Fibroblast of lung (primary cell): ENCODE results near the gene SDK2. TPM values are rescaled to one million over a fixed set of nuclear protein-coding genes. Genes with fewer than 3 reads are reported as not detected.

Experiments used
- DNase-seq, 2 donors: peaks; one replicate each; pipeline versions ENCODE4 v3.0.0 to v3.0.0-alpha.2; 2010; ENCODE audit warnings: low read depth in 2 of 2
- H2AFZ ChIP-seq: 2 replicates; pipeline ENCODE4 v1.5.1; 2012; ENCODE audit warnings: low read length, control low read depth, inconsistent platforms
- H3K27ac ChIP-seq: 2 replicates; pipeline ENCODE4 v1.5.1; 2011; ENCODE audit warnings: low read length, control low read depth; ENCODE audit not compliant: insufficient read depth
- H3K27me3 ChIP-seq: 2 replicates; pipeline ENCODE4 v1.5.1; 2011; ENCODE audit warnings: mild to moderate bottlenecking, low read length; ENCODE audit not compliant: control insufficient read depth, insufficient read depth
- H3K36me3 ChIP-seq: 2 replicates; pipeline ENCODE4 v1.5.1; 2011; ENCODE audit warnings: low read length; ENCODE audit not compliant: control insufficient read depth, insufficient read depth
- H3K4me1 ChIP-seq: 2 replicates; pipeline ENCODE4 v1.5.1; 2011; ENCODE audit warnings: low read length; ENCODE audit not compliant: control insufficient read depth, insufficient read depth; ENCODE audit errors: extremely low read depth
- H3K4me2 ChIP-seq: 2 replicates; pipeline ENCODE4 v1.5.1; 2011; ENCODE audit warnings: low read length, control low read depth; ENCODE audit not compliant: insufficient read depth; ENCODE audit errors: extremely low read depth
- H3K4me3 ChIP-seq, 4 experiments: fragments of 200-600 bp in 1 of 4; sonication (generic) in 1 of 4; replicated peaks in 1 of 4; 2 replicates each; pipeline ENCODE4 v1.5.1; 2011 to 2016; ENCODE audit warnings: low read length in 4 of 4, low read depth in 3 of 4, mild to moderate bottlenecking in 3 of 4, control low read depth in 2 of 4, inconsistent platforms in 1 of 4, mixed read lengths in 1 of 4; ENCODE audit not compliant: insufficient read depth in 1 of 4; ENCODE audit errors: control extremely low read depth in 1 of 4
- H3K79me2 ChIP-seq: 2 replicates; pipeline ENCODE4 v1.5.1; 2012; ENCODE audit warnings: mild to moderate bottlenecking, low read length, inconsistent platforms; ENCODE audit not compliant: control insufficient read depth, insufficient read depth
- H3K9ac ChIP-seq: 2 replicates; pipeline ENCODE4 v1.5.1; 2011; ENCODE audit warnings: mild to moderate bottlenecking, low read length, control low read depth; ENCODE audit not compliant: insufficient read depth
- H3K9me3 ChIP-seq: 2 replicates; pipeline ENCODE4 v1.5.1; 2012; ENCODE audit warnings: low read depth, low read length; ENCODE audit not compliant: control insufficient read depth, insufficient read depth
- H4K20me1 ChIP-seq: 2 replicates; pipeline ENCODE4 v1.5.1; 2011; ENCODE audit warnings: low read length; ENCODE audit not compliant: control insufficient read depth, insufficient read depth; ENCODE audit errors: extremely low read depth
- CTCF ChIP-seq, 2 donors: IDR thresholded peaks in 1 of 2; conservative IDR thresholded peaks in 1 of 2; 1 replicate in 1 of 2; 2 replicates in 1 of 2; pipeline ENCODE4 v1.5.1; 2011 to 2012; ENCODE audit warnings: low read length in 2 of 2, control low read depth in 1 of 2, inconsistent platforms in 1 of 2, low read depth in 1 of 2, mild to moderate bottlenecking in 1 of 2
- EZH2 ChIP-seq: IDR thresholded peaks from 2 replicates; pipeline ENCODE4 v1.5.1; 2012; ENCODE audit warnings: low read length, control low read depth, mild to moderate bottlenecking; ENCODE audit errors: missing control alignments
- polyA plus RNA-seq, 2 donors: library from polyadenylated mRNA; depleted of rRNA in 1 of 2; stranded (reverse) in 1 of 2; unstranded in 1 of 2; fragments of >200 nt; gene quantifications; 2 replicates each; pipeline ENCODE4 v1.2.1, GENCODE V29; 2011 to 2012; ENCODE audit warnings: missing spikeins in 1 of 2
- total RNA-seq: library from RNA; depleted of rRNA; stranded (reverse); fragments of >200 nt; gene quantifications from 2 replicates; pipeline ENCODE4 v1.2.1, GENCODE V29; 2014

Gene SDK2
- total and polyA plus RNA-seq, 2 donors (not counting 1 experiment from before 2014, with no cell fraction given) = under 0.01 to 0.01 TPM

GRCh38 chr17:73285603-73285908 is 358.7 kb downstream of the SDK2 start:
- no peak overlapping the region for H3K9ac ChIP-seq
- no peaks in the 10 kb centered on the region for H3K9me3 ChIP-seq
- no peak overlapping the region for H3K4me2 ChIP-seq
- DNase-seq = no peak
- TF ChIP-seq EZH2 (no peak), CTCF (conservative IDR thresholded peaks at IDR 0.05 in 1 of 2, IDR thresholded peaks at IDR 0.05 in 1 of 2; ENCODE audit: low read depth in 1 of 2, low read length in 2 of 2) (no peak)
- peaks cover 18% of the 10 kb centered on the region for H3K36me3 ChIP-seq
- no peak overlapping the region for H2AFZ ChIP-seq
- H3K27ac ChIP-seq = no peak overlapping the region
- H3K79me2 ChIP-seq = peaks cover 50% of the 10 kb centered on the region
- H4K20me1 ChIP-seq = no peaks in the 10 kb centered on the region
- H3K27me3 ChIP-seq = no peaks in the 10 kb centered on the region
- peaks cover 11% of the 10 kb centered on the region for H3K4me1 ChIP-seq
- H3K4me3 ChIP-seq = no peak overlapping the region

GRCh38 chr17:73284906-73285602 is 359.2 kb downstream of the SDK2 start:
- no peaks in the 10 kb centered on the region for H3K27me3 ChIP-seq
- H3K4me3 ChIP-seq = no peak overlapping the region
- H3K9me3 ChIP-seq = no peaks in the 10 kb centered on the region
- H3K27ac ChIP-seq = no peak overlapping the region
- no peaks in the 10 kb centered on the region for H4K20me1 ChIP-seq
- peaks cover 45% of the 10 kb centered on the region for H3K79me2 ChIP-seq
- DNase-seq = no peak
- H3K4me2 ChIP-seq = no peak overlapping the region
- H3K4me1 ChIP-seq = peaks cover 10% of the 10 kb centered on the region
- no peak overlapping the region for H3K9ac ChIP-seq
- TF ChIP-seq EZH2 (no peak), CTCF (conservative IDR thresholded peaks at IDR 0.05 in 1 of 2, IDR thresholded peaks at IDR 0.05 in 1 of 2; ENCODE audit: low read depth in 1 of 2, low read length in 2 of 2) (no peak)
- peaks cover 18% of the 10 kb centered on the region for H3K36me3 ChIP-seq
- H2AFZ ChIP-seq = no peak overlapping the region
